Neuronal stem cell (in vitro differentiated cells): ENCODE results near the gene FGFR1OP2.

ENCODE experiments used
- DNase-seq: peaks from one replicate; pipeline ENCODE4 v3.0.0-alpha.2; 2013; ENCODE audit warnings: low spot score
- H2AFZ ChIP-seq: one replicate; pipeline ENCODE4 v1.6.1; 2013; ENCODE audit warnings: mild to moderate bottlenecking, low read length, inconsistent platforms
- H2AK5ac ChIP-seq: 2 replicates; pipeline ENCODE4 v1.6.1; 2013; ENCODE audit warnings: low read depth, mild to moderate bottlenecking, inconsistent platforms, low read length, moderate library complexity, mixed read lengths
- H2BK120ac ChIP-seq: 2 replicates; pipeline ENCODE4 v1.6.1; 2013; ENCODE audit warnings: low read depth, mild to moderate bottlenecking, inconsistent platforms, low read length, moderate library complexity, mixed read lengths
- H2BK12ac ChIP-seq: one replicate; pipeline ENCODE4 v1.6.1; 2013; ENCODE audit warnings: low read length, inconsistent platforms
- H2BK15ac ChIP-seq: 2 replicates; pipeline ENCODE4 v1.6.1; 2013; ENCODE audit warnings: mild to moderate bottlenecking, low read length, inconsistent platforms, mixed read lengths
- H2BK5ac ChIP-seq: one replicate; pipeline ENCODE4 v1.6.1; 2013; ENCODE audit warnings: inconsistent platforms, mild to moderate bottlenecking, low read length, moderate library complexity
- H3K14ac ChIP-seq: one replicate; pipeline ENCODE4 v1.6.1; 2013; ENCODE audit warnings: low read length, inconsistent platforms
- H3K18ac ChIP-seq: 2 replicates; pipeline ENCODE4 v1.6.1; 2013; ENCODE audit warnings: low read length, inconsistent platforms
- H3K23ac ChIP-seq: 2 replicates; pipeline ENCODE4 v1.6.1; 2013; ENCODE audit warnings: low read depth, mild to moderate bottlenecking, mixed read lengths, low read length, inconsistent platforms; ENCODE audit not compliant: poor library complexity
- H3K27ac ChIP-seq: replicated peaks from 3 replicates; pipeline ENCODE4 v1.5.1; 2013; ENCODE audit warnings: low read length, inconsistent platforms
- H3K27me3 ChIP-seq, 3 experiments: 2 replicates each; pipeline ENCODE4 v1.6.1; 2013; ENCODE audit warnings: low read length in 3 of 3, mild to moderate bottlenecking in 2 of 3, inconsistent platforms in 1 of 3, low read depth in 1 of 3, mixed read lengths in 1 of 3, moderate library complexity in 1 of 3; ENCODE audit not compliant: control insufficient read depth in 3 of 3, insufficient read depth in 3 of 3
- H3K36me3 ChIP-seq, 2 donors: replicated peaks in 1 of 2; 2 replicates each; pipeline ENCODE4 v1.6.1; 2013; ENCODE audit warnings: low read length in 2 of 2; ENCODE audit not compliant: control insufficient read depth in 2 of 2, insufficient read depth in 2 of 2
- H3K4ac ChIP-seq: 2 replicates; pipeline ENCODE4 v1.6.1; 2013; ENCODE audit warnings: inconsistent platforms, mild to moderate bottlenecking, low read length, moderate library complexity
- H3K4me1 ChIP-seq, 2 donors: 1 replicate in 1 of 2; 2 replicates in 1 of 2; pipeline ENCODE4 v1.6.1; 2013; ENCODE audit warnings: low read length in 2 of 2, low read depth in 1 of 2; ENCODE audit not compliant: control insufficient read depth in 2 of 2, insufficient read depth in 1 of 2
- H3K4me2 ChIP-seq: one replicate; pipeline ENCODE4 v1.6.1; 2013; ENCODE audit warnings: mild to moderate bottlenecking, low read length, inconsistent platforms; ENCODE audit not compliant: insufficient read depth, poor library complexity, severe bottlenecking
- H3K4me3 ChIP-seq, 2 donors: 2 replicates each; pipeline ENCODE4 v1.5.1; 2013; ENCODE audit warnings: low read length in 2 of 2, mild to moderate bottlenecking in 2 of 2, inconsistent platforms in 1 of 2, moderate library complexity in 1 of 2
- H3K79me1 ChIP-seq: one replicate; pipeline ENCODE4 v1.6.1; 2013; ENCODE audit warnings: low read depth, mild to moderate bottlenecking, inconsistent platforms, low read length, moderate library complexity
- H3K9ac ChIP-seq: one replicate; pipeline ENCODE4 v1.6.1; 2013; ENCODE audit warnings: mild to moderate bottlenecking, low read depth, low read length, inconsistent platforms; ENCODE audit not compliant: poor library complexity
- H3K9me3 ChIP-seq, 2 donors: replicated peaks in 1 of 2; 2 replicates each; pipeline versions ENCODE3 to v1.6.1; 2013; ENCODE audit warnings: low read length in 2 of 2, mild to moderate bottlenecking in 2 of 2, inconsistent platforms in 1 of 2, low read depth in 1 of 2, mixed read lengths in 1 of 2, moderate library complexity in 1 of 2; ENCODE audit not compliant: control insufficient read depth in 2 of 2, insufficient read depth in 1 of 2
- H4K8ac ChIP-seq: one replicate; pipeline ENCODE4 v1.6.1; 2013; ENCODE audit warnings: low read depth, mild to moderate bottlenecking, inconsistent platforms, low read length, moderate library complexity
- H4K91ac ChIP-seq: one replicate; pipeline ENCODE4 v1.6.1; 2013; ENCODE audit warnings: low read length, low read depth, mild to moderate bottlenecking, inconsistent platforms; ENCODE audit not compliant: poor library complexity
- WGBS, 2 donors: extraction: QIAGEN DNeasy Blood & Tissue Kit; methylation state at CpG; one replicate each; pipeline ENCODE4 v1.1.7; 2013; ENCODE audit warnings: missing lambda C conversion rate in 2 of 2, mixed read lengths in 1 of 2; ENCODE audit not compliant: insufficient read length in 2 of 2, insufficient replicate concordance in 1 of 2; ENCODE audit errors: extremely low coverage in 2 of 2; 5-methylcytosine and 5-hydroxymethylcytosine counted together

The FGFR1OP2 gene

GRCh38 chr12:26979733-26980132 is 41.5 kb downstream of the FGFR1OP2 start:
- H3K9ac ChIP-seq, result no peak overlapping the region
- no peaks in the 10 kb centered on the region for H3K27me3 ChIP-seq
- H3K4me2 ChIP-seq, result no peak overlapping the region
- no peak overlapping the region for H3K27ac ChIP-seq
- no peak overlapping the region for H2BK5ac ChIP-seq
- no peaks in the 10 kb centered on the region for H3K4me1 ChIP-seq
- H3K18ac ChIP-seq, result no peak overlapping the region
- H3K79me1 ChIP-seq, result no peaks in the 10 kb centered on the region
- no CpG with 5 or more reads among the region's 11 CpGs for WGBS, 2 donors
- no peak overlapping the region for H2AK5ac ChIP-seq
- H3K4me3 ChIP-seq, result no peak overlapping the region
- no peak overlapping the region for H4K8ac ChIP-seq
- no peak for DNase-seq
- H3K14ac ChIP-seq, result no peak overlapping the region
- peaks cover 4 to 96% of the 10 kb centered on the region in 2 donors for H3K36me3 ChIP-seq
- H4K91ac ChIP-seq, result no peak overlapping the region
- no peak overlapping the region for H2BK120ac ChIP-seq
- H2AFZ ChIP-seq, result no peak overlapping the region
- no peak overlapping the region for H2BK15ac ChIP-seq
- no peak overlapping the region for H3K4ac ChIP-seq
- H3K23ac ChIP-seq, result no peak overlapping the region
- H2BK12ac ChIP-seq, result no peak overlapping the region
- H3K9me3 ChIP-seq, result no peaks in the 10 kb centered on the region

GRCh38 chr12:26982866-26983265 is 44.6 kb downstream of the FGFR1OP2 start:
- Histone ChIP-seq H4K8ac (no peak overlapping the region), H4K91ac (no peak overlapping the region), H2BK120ac (no peak overlapping the region), H3K18ac (no peak overlapping the region), H3K23ac (no peak overlapping the region), H2BK5ac (no peak overlapping the region), H2AFZ (no peak overlapping the region), H3K4me3 (no peak overlapping the region), H3K9me3 (no peaks in the 10 kb centered on the region), H2BK15ac (no peak overlapping the region), H3K79me1 (no peaks in the 10 kb centered on the region), H3K27ac (no peak overlapping the region), H3K36me3 (peaks cover 5 to 92% of the 10 kb centered on the region in 2 donors), H3K9ac (no peak overlapping the region), H2AK5ac (no peak overlapping the region), H2BK12ac (no peak overlapping the region), H3K14ac (no peak overlapping the region), H3K4me2 (no peak overlapping the region), H3K27me3 (no peaks in the 10 kb centered on the region), H3K4ac (no peak overlapping the region), H3K4me1 (no peaks in the 10 kb centered on the region)
- DNase-seq, result no peak
- WGBS, 2 donors, result no CpG with 5 or more reads among the region's 2 CpGs

DNA sequence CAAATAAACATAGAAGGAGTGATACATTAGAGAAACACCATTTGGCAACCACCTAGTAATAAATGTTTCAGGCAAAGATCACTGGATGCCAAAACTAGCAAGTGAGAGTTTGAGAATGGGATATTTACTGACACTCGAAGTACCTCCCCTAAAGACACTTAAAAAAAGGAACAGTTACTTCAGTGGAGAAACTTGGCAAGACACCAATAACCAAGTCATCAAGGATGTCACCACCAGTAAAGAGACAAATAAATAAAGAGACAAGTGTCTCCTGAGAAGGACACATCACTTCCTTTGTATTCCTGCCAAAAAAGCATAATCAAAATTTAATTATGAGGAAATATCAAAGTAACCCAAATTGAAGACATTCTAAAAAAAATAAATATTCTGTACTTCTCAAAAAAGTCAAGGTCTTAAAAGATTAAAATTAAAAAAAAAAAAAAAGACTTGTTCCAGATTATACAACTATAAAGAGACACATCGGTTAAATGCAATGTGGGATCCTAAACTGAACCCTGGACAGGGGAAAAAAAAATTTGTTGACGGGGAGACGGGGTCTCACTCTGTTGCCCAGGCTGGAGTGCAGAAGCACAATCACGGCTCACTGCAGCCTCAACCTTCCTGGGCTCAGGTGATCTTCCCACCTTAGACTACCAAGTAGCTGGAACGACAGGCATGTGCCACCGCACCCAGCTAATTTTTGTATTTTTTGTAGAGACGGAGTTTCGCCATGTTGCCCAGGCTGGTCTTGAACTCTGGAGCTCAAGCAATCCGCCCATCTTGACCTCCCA is 49.6 kb downstream of the FGFR1OP2 start:
- H3K14ac ChIP-seq, result no peak overlapping the region
- H2AFZ ChIP-seq, result no peak overlapping the region
- no peaks in the 10 kb centered on the region for H3K27me3 ChIP-seq
- peaks cover 8 to 88% of the 10 kb centered on the region in 2 donors for H3K36me3 ChIP-seq
- H2BK120ac ChIP-seq, result no peak overlapping the region
- no peak overlapping the region for H3K4me3 ChIP-seq
- no peak overlapping the region for H2BK5ac ChIP-seq
- H2AK5ac ChIP-seq, result no peak overlapping the region
- H3K9me3 ChIP-seq, result no peaks in the 10 kb centered on the region
- H2BK12ac ChIP-seq, result no peak overlapping the region
- H3K4ac ChIP-seq, result no peak overlapping the region
- no peak overlapping the region for H3K27ac ChIP-seq
- WGBS, 2 donors, result no CpG with 5 or more reads among the region's 10 CpGs
- no peak overlapping the region for H4K91ac ChIP-seq
- no peak overlapping the region for H2BK15ac ChIP-seq
- H3K4me1 ChIP-seq, result no peaks in the 10 kb centered on the region
- no peak overlapping the region for H3K18ac ChIP-seq
- no peak overlapping the region for H3K9ac ChIP-seq
- H3K4me2 ChIP-seq, result no peak overlapping the region
- DNase-seq, result no peak
- no peak overlapping the region for H4K8ac ChIP-seq
- no peaks in the 10 kb centered on the region for H3K79me1 ChIP-seq
- H3K23ac ChIP-seq, result no peak overlapping the region

- Histone ChIP-seq H3K79me1 (no peaks in the 10 kb centered on the region), H3K9ac (no peak overlapping the region), H2AK5ac (no peak overlapping the region), H4K8ac (no peak overlapping the region), H3K14ac (no peak overlapping the region), H3K4me1 (no peaks in the 10 kb centered on the region), H3K27me3 (no peaks in the 10 kb centered on the region), H3K27ac (no peak overlapping the region), H3K9me3 (no peaks in the 10 kb centered on the region), H3K23ac (no peak overlapping the region), H2AFZ (no peak overlapping the region), H2BK12ac (no peak overlapping the region), H3K4me2 (no peak overlapping the region), H2BK5ac (no peak overlapping the region), H3K4ac (no peak overlapping the region), H2BK15ac (no peak overlapping the region), H3K18ac (no peak overlapping the region), H2BK120ac (no peak overlapping the region), H3K36me3 (peaks cover 8 to 89% of the 10 kb centered on the region in 2 donors), H4K91ac (no peak overlapping the region), H3K4me3 (no peak overlapping the region)
- no CpG with 5 or more reads among the region's 4 CpGs for WGBS, 2 donors
- no peak for DNase-seq
These were observed 50.4 kb downstream of the FGFR1OP2 start for GRCh38 chr12:26988703-26989102.
